HG02840 (cell line): ENCODE results near the gene STX10.
"Not testable (repeated sequence)": the region's sequence is repeated elsewhere in the genome, so short reads cannot be mapped to it uniquely, and the experiment has no call there.

ENCODE experiments used
- ATAC-seq: cut with Tn5 transposase; IDR thresholded peaks from one replicate; pipeline ENCODE4 v1.9.1; 2021; ENCODE audit warnings: mild to moderate bottlenecking, moderate library complexity, moderate number of reproducible peaks; ENCODE audit not compliant: unreplicated experiment, low FRiP score

Gene STX10

DNA sequence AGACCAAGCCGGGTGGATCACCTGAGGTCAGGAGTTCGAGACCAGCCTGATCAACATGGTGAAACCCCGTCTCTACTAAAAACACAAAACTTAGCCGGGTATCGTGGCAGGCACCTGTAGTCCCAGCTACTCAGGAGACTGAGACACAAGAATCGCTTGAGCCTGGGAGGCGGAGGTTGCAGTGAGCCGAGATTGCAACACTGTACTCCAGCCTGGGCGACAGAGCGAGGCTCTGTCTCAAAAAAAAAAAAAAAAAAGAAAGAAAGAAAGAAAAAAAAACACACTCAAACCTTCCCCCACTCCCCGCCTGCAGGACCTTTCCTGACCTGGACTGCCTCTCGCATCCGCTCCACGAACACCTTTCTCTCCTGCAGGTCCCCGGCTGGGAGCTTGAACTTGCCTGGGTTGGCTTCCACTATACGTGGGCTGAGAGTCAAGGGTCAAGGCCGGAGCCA is 975 bp downstream of the STX10 start:
- ATAC-seq, result not testable (repeated sequence)

- no peak for ATAC-seq
Observed at GRCh38 chr19:13146763-13147563, 3.2 kb downstream of the STX10 start.

GRCh38 chr19:13139633-13140311 is 10.4 kb downstream of the STX10 start:
- ATAC-seq, result no peak

DNA sequence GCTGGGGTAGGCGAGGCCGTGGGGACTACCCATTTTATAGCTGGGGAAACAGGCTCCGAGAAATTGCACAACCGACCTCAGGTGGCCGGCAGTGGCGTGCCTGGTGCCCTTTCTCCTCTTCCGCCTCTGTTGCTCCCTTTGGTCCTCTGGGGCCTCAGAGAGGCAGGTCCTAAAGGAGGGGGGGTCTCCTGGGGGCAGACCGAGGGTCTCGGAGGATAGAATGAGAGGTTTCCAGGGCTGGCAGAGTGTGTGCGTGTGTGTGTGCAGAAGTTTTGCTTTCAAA is 11.3 kb downstream of the STX10 start:
- no peak for ATAC-seq

- no peak for ATAC-seq
Observed at GRCh38 chr19:13138171-13138915, 11.8 kb downstream of the STX10 start.

DNA sequence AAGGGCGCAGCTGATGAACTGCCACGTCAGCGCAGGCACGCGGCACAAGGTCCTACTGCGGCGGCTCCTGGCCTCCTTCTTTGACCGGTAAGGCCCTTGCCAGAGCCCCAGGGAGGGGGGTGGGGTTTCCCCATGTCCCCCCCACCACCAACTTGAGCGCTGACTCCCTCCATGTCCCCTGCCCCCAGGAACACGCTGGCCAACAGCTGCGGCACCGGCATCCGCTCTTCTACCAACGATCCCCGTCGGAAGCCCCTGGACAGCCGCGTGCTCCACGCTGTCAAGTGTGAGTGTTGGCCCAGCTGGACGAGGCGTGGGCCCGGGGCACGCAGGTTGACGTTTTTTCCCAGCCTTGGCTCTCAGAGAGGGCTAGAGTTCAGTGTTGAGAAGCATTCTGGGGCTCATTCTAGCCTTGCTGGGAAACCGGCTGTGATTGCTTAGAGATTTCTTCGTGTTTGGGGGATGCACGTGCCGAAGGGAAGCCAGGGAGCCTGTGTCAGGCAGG is 12.8 kb downstream of the STX10 start:
- ATAC-seq, result no peak

DNA sequence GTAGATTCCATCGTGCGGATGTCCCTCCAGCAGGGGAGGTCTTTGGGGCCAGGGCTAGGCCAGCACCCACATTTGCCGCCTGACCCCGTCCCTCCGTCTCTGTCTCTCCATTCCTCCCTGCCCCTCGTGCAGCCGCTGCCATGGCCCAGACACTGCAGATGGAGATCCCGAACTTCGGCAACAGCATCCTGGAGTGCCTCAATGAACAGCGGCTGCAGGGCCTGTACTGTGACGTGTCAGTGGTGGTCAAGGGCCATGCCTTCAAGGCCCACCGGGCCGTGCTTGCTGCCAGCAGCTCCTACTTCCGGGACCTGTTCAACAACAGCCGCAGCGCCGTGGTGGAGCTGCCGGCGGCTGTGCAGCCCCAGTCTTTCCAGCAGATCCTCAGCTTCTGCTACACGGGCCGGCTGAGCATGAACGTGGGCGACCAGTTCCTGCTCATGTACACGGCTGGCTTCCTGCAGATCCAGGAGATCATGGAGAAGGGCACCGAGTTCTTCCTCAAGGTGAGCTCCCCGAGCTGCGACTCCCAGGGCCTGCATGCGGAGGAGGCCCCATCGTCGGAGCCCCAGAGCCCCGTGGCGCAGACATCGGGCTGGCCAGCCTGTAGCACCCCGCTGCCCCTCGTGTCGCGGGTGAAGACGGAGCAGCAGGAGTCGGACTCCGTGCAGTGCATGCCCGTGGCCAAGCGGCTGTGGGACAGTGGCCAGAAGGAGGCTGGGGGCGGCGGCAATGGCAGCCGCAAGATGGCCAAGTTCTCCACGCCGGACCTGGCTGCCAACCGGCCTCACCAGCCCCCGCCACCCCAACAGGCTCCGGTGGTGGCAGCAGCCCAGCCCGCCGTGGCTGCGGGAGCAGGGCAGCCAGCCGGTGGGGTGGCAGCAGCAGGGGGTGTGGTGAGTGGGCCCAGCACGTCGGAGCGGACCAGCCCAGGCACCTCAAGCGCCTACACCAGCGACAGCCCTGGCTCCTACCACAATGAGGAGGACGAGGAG is 14.8 kb downstream of the STX10 start:
- ATAC-seq, result no peak

- ATAC-seq, result no peak
Observed at GRCh38 chr19:13134626-13135025, 15.5 kb downstream of the STX10 start.

DNA sequence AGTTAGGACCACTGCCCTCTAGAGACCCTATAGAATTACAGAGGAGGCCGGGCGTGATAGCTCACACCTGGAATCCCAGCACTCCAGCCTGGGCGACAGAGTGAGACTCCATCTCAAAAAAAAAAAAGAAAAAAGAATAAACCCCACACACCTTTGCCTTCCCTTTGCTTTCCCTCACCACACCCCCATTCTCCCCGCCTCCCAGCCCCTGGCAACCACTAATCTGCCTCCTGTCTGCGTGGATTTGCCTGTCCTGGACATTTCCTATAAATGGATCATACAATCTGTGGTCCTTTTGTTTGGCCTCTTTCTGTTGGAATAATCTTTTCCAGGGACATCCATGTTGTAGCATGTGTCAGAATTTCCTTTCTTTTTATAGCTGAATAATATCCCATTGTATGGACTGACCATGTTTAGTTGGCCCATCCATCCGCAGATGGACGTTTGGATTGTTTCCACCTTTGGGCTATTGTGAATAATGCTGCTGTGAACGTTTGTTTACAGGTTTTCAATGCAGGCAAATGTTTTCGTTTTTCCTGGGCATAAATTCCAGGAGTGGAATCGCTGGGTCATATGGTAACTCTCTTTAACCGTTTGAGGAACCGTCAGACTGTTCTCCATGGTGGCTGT is 16.8 kb downstream of the STX10 start:
- ATAC-seq, result no peak

DNA sequence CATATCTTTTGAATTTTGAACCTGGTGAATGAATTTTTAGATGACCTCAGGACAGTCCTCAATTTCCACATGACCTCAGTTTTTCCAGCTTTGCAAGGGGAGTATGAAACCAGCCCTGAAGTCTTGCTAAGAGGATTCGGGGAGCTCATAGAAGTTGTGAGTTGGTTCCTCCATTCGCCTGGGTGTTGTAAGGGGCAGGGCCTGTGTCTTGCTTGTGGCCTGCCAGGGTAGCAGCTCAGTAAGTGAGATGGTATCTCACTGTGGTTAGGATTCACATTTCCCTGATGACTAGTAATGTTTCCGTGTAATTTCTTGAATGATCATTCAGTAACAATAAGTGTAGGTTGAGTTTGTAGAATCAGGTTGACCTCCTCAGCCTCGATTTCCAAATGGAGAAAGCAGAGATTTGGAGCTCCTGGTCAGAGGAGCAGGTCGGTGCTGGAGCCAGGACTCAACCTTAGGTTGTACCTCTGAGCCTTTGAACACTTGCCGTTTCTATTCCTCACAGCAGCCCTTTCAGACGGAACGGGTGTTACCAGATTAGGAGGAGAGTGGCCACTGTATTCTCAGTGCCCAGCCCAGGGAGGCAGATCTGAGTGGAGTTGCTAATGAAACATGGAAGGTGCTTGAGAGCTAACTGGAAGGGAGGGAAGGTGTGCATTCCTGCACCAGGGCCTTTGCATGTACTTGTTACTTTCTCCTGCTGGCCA is 17.5 kb downstream of the STX10 start:
- ATAC-seq, result no peak

DNA sequence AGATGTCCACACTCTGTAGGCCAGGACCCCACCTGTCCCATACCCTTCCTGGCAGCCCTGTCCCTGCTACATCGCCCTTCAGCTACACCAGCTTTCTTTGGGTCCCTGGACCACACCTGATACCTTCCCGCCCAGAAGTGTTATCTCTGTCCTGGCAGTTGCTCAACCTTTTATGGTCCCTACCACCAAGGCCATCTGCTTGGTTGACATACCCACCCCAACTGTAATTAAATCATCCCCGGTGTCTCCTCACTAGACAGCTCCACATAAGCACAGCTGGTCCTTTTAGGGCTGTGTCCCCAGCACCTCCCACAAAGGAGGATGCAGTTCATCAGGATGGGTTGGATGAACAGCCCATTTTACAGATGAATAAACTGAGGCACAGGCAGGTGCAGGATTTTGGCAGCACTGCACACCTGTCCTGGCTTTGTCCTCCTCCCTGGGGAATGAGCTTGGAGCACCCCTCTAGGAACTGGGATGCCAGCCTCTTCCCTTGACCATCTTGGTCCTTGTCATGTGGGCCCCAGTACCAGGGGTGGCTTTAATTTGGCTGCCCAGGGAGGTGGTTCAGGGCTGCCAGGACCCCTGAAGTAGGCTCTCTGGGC is 19.2 kb downstream of the STX10 start:
- ATAC-seq, result no peak

GRCh38 chr19:13129384-13129783 is 20.8 kb downstream of the STX10 start:
- no peak for ATAC-seq

DNA sequence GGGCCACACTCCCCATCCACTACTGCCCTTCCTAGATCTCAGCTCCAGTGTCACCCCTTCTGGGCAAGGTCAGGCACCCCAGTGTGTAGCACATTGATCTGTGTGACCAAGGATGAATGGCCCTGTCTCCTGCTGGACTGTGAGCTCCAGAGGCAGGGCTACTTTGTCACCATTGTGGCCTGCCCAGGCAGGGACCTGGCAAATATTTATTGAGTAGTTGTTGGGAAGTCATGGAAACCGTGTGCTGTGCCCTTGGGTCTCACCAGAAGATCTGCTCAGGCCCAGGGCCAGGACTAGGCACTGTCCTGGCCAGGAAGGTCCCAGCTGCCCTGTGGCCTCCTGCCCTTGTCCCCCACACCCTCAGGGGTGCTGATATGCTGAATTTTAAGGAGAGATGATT is 21.6 kb downstream of the STX10 start:
- ATAC-seq, result no peak

DNA sequence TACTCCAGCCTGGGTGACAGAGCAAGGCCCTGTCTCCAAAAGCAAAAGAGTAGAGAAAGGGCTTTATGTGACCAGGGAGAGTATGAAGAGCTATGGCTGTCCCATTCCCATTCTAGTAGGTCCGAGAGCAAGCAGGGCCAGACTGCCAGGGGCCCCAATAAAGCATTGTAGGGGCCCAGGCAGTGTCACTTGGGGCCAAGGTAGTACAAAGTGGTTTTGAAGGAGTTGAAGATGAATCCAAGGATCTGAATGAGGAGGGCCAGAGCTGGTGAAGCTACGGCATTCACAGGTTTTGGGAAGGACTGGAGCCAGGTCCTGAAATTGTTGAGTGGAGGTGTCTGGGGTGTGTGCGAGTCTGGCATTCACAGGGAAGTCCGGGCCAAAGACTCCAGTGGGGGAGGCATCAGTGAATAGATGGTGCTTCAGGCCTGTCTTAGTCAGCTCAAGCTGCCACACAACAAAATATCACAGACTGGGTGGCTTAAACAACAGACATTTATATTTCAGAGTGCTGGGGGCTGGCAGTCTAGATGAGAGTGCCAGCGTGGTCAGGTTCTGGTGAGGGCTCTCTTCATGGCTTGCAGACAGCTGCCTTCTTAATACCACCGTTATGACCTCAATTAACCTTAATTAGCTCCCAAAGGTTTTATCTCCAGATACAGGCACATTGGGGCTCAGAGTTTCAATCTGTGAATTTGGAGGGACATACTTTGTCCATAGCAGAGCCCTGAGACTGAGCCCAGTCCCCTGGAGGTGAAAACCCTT is 22.2 kb downstream of the STX10 start:
- ATAC-seq, result no peak

- no peak for ATAC-seq
Observed at GRCh38 chr19:13127051-13127450, 23.1 kb downstream of the STX10 start.

- no peak for ATAC-seq
Observed at GRCh38 chr19:13122980-13123957, 26.9 kb downstream of the STX10 start.
